PC-9 (cell line): ENCODE measurements around the gene GUCY2C.

Source experiments
- EZH2 ChIP-seq: fragments of 200-600 bp; sonication (generic); IDR thresholded peaks from 2 replicates; pipeline ENCODE4 v1.8.0; 2017; ENCODE audit warnings: antibody characterized with exemption, low read depth
- TF ChIP-seq, protein P1 (sequence below): fragments of 200-600 bp; sonication (generic); conservative IDR thresholded peaks from 2 replicates; pipeline ENCODE4 v1.6.1; 2017; ENCODE audit warnings: mixed run types, antibody characterized with exemption, mild to moderate bottlenecking, moderate library complexity

DNA sequence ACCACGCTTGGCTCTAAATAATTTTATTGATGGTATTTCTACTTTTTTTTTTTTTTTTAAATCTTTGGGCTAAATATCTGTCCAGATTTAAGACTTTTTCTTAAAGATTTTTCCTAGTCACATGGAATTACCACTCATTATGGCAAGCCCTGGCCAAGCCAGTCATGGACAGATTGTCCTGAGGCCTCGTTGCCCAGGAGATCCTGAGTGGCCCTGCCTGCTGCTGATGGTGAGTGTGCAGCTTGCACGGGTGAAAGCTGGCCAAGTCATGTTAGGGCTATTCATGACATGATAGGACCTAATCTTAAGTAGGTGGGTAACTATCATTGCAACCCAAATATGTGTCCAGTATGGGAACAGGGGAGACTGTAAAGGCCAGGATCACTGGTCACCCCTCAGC is 27.8 kb downstream of the GUCY2C start:
- TF ChIP-seq, protein P1, sequence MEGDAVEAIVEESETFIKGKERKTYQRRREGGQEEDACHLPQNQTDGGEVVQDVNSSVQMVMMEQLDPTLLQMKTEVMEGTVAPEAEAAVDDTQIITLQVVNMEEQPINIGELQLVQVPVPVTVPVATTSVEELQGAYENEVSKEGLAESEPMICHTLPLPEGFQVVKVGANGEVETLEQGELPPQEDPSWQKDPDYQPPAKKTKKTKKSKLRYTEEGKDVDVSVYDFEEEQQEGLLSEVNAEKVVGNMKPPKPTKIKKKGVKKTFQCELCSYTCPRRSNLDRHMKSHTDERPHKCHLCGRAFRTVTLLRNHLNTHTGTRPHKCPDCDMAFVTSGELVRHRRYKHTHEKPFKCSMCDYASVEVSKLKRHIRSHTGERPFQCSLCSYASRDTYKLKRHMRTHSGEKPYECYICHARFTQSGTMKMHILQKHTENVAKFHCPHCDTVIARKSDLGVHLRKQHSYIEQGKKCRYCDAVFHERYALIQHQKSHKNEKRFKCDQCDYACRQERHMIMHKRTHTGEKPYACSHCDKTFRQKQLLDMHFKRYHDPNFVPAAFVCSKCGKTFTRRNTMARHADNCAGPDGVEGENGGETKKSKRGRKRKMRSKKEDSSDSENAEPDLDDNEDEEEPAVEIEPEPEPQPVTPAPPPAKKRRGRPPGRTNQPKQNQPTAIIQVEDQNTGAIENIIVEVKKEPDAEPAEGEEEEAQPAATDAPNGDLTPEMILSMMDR: no peak
- TF ChIP-seq EZH2: no peak
